GM12878 (cell line): ENCODE measurements around the gene RPUSD1. TPM values are rescaled to one million over a fixed set of nuclear protein-coding genes. Genes with fewer than 3 reads are reported as not detected.

ENCODE experiments used
- ATAC-seq: fragments of 200-7000 bp; cut with Tn5 transposase; 3 replicates; pipeline ENCODE4 v1.9.1; 2020; ENCODE audit warnings: mild to moderate bottlenecking, moderate library complexity
- BruUV-seq: library from RNA; stranded (reverse); fragments of 400-500 nt; replicated peaks from 2 replicates; lab custom pipeline; 2021; lab: Mats Ljungman, UMichigan
- CTCF ChIA-PET: fragments of 300-600 bp; sonication (Branson Sonifier 250); formaldehyde crosslinking; extraction: SDS; loops from one replicate; lab custom pipeline; 2021; ENCODE audit warnings: inconsistent platforms; lab: Yijun Ruan, JAX
- POLR2A ChIA-PET: fragments of 350-600 bp; formaldehyde crosslinking; extraction: SDS; loops from one replicate; lab custom pipeline; 2021; ENCODE audit warnings: inconsistent platforms; lab: Charles Lee
- RAD21 ChIA-PET: fragments of 300-600 bp; sonication (Branson Sonifier 250); formaldehyde crosslinking; loops from one replicate; lab custom pipeline; 2023; ENCODE audit warnings: antibody characterized with exemption; ENCODE audit not compliant: unreplicated experiment; lab: Charles Lee
- SMC1A ChIA-PET: fragments of 300-600 bp; sonication (Branson Sonifier 250); formaldehyde crosslinking; loops from one replicate; lab custom pipeline; 2023; ENCODE audit not compliant: unreplicated experiment, uncharacterized antibody; lab: Charles Lee
- DNase-seq: peaks from one replicate; pipeline ENCODE4 v3.0.0-alpha.2; 2011; ENCODE audit warnings: low read depth, low spot score
- FAIRE-seq: peaks from 3 replicates; lab custom pipeline; 2011; peaks lifted over from hg19 to GRCh38; lab: Jason Lieb, UNC
- H2AFZ ChIP-seq: 2 replicates; pipeline ENCODE4 v1.6.0; 2011; ENCODE audit warnings: low read depth, low read length, control low read depth; ENCODE audit not compliant: control insufficient read depth
- H3K27ac ChIP-seq: 2 replicates; pipeline ENCODE4 v1.5.1; 2011; ENCODE audit warnings: control low read depth; ENCODE audit not compliant: control insufficient read depth, insufficient read depth
- H3K27me3 ChIP-seq, 2 experiments: replicated peaks in 1 of 2; 2 replicates each; pipeline versions ENCODE4 v1.6.0 to v1.6.1; 2011; ENCODE audit warnings: low read length in 1 of 2; ENCODE audit not compliant: control insufficient read depth in 2 of 2, insufficient read depth in 2 of 2
- H3K36me3 ChIP-seq, 2 experiments: 2 replicates each; pipeline ENCODE4 v1.5.1; 2011; ENCODE audit warnings: low read length in 1 of 2; ENCODE audit not compliant: control insufficient read depth in 2 of 2, insufficient read depth in 2 of 2
- H3K4me1 ChIP-seq: 2 replicates; pipeline ENCODE4 v1.6.1; 2011; ENCODE audit warnings: mild to moderate bottlenecking, low read length, moderate library complexity, mixed read lengths; ENCODE audit not compliant: control insufficient read depth, insufficient read depth
- H3K4me2 ChIP-seq: 2 replicates; pipeline ENCODE4 v1.6.0; 2011; ENCODE audit warnings: control low read depth; ENCODE audit not compliant: control insufficient read depth, insufficient read depth
- H3K4me3 ChIP-seq: fragments of 200-600 bp; sonication (generic); 2 replicates; pipeline ENCODE4 v1.5.1; 2016
- H3K79me2 ChIP-seq: 2 replicates; pipeline ENCODE4 v1.6.0; 2011; ENCODE audit warnings: low read length; ENCODE audit not compliant: control insufficient read depth, insufficient read depth
- H3K9ac ChIP-seq: 2 replicates; pipeline ENCODE4 v1.8.0; 2011; ENCODE audit warnings: low read length, control low read depth, mixed read lengths; ENCODE audit not compliant: control insufficient read depth, insufficient read depth
- H3K9me3 ChIP-seq: replicated peaks from 3 replicates; pipeline ENCODE4 v1.5.1; 2011; ENCODE audit warnings: mild to moderate bottlenecking, low read length; ENCODE audit not compliant: control insufficient read depth, insufficient read depth
- H4K20me1 ChIP-seq: 2 replicates; pipeline ENCODE4 v1.6.0; 2011; ENCODE audit not compliant: control insufficient read depth, insufficient read depth
- FOXK2 ChIP-seq: fragments of 450-650 bp; IDR thresholded peaks from 2 replicates; pipeline ENCODE4 v1.6.1; 2017; ENCODE audit warnings: mild to moderate bottlenecking, moderate library complexity
- KDM1A ChIP-seq: fragments of 200-600 bp; sonication (generic); IDR thresholded peaks from 2 replicates; pipeline ENCODE4 v1.6.1; 2016; ENCODE audit warnings: borderline replicate concordance
- MYB ChIP-seq: fragments of 150-350 bp; IDR thresholded peaks from 2 replicates; pipeline ENCODE4 v1.6.1; 2014; ENCODE audit warnings: mild to moderate bottlenecking, low read depth, low read length, borderline replicate concordance
- SMC3 ChIP-seq: IDR thresholded peaks from 2 replicates; pipeline ENCODE4 v1.6.1; 2011; ENCODE audit warnings: low read length, improper control_type of control experiment, borderline replicate concordance
- TCF3 ChIP-seq: IDR thresholded peaks from 2 replicates; pipeline ENCODE4 v1.6.1; 2012; ENCODE audit warnings: low read depth, mild to moderate bottlenecking, low read length, borderline replicate concordance; ENCODE audit not compliant: insufficient read depth
- WGBS: methylation state at CpG from one replicate; pipeline ENCODE4 v1.1.6; 2016; ENCODE audit warnings: low lambda C conversion rate; ENCODE audit not compliant: insufficient replicate concordance, insufficient coverage; ENCODE audit errors: missing lambda C conversion rate; 5-methylcytosine and 5-hydroxymethylcytosine counted together
- in situ Hi-C: fragments of 300-500 bp; cut with MboI; formaldehyde crosslinking; loops from 9 replicates; pipeline ENCODE4 v1.14.3; 2018; ENCODE audit warnings: mixed read lengths
- intact Hi-C: fragments of 100-400 bp; cut with micrococcal nuclease; formaldehyde crosslinking; loops from one replicate; pipeline ENCODE4 v1.14.2; 2022; ENCODE audit not compliant: unreplicated experiment
- polyA plus RNA-seq, 11 experiments: library from polyadenylated mRNA; depleted of rRNA in 4 of 11; unstranded in 6 of 11; stranded (reverse) in 5 of 11; fragments of >200 nt; fragmentation: Nextera tagmentation in 4 of 11; fragmentation: Illumina TruSeq in 1 of 11; extraction: Ambion mirVana in 4 of 11; extraction: Trizol in 1 of 11; gene quantifications; 1 replicate in 1 of 11; 2 replicates in 10 of 11; pipeline versions ENCODE4 v1.2.1 to v1.2.3, GENCODE V29; 2011 to 2016; ENCODE audit warnings: inconsistent platforms in 2 of 11, missing spikeins in 2 of 11, low read depth in 1 of 11
- total RNA-seq, 4 experiments: library from RNA; depleted of rRNA in 3 of 4; stranded (reverse); fragments of >200 nt in 3 of 4; fragmentation: Illumina TruSeq in 1 of 4; extraction: Trizol in 1 of 4; gene quantifications; 2 replicates each; pipeline versions ENCODE4 v1.2.1 to v1.2.3, GENCODE V29; 2013 to 2021
- TF ChIP-seq, protein P1 (sequence below): IDR thresholded peaks from 2 replicates; pipeline ENCODE4 v1.6.1; 2011; ENCODE audit warnings: mild to moderate bottlenecking, low read depth, low read length, moderate library complexity; ENCODE audit not compliant: insufficient replicate concordance
- TF ChIP-seq, protein P2 (sequence below), 3 experiments: IDR thresholded peaks in 2 of 3; conservative IDR thresholded peaks in 1 of 3; 2 replicates each; pipeline ENCODE4 v1.5.1; 2011; ENCODE audit warnings: low read depth in 3 of 3, low read length in 3 of 3, mild to moderate bottlenecking in 3 of 3, control low read depth in 2 of 3, moderate library complexity in 2 of 3, inconsistent platforms in 1 of 3, mixed read lengths in 1 of 3; ENCODE audit not compliant: control insufficient read depth in 2 of 3, insufficient read depth in 1 of 3; ENCODE audit errors: extremely low read depth in 1 of 3
- TF ChIP-seq, protein P3 (sequence below): fragments of 450-650 bp; IDR thresholded peaks from 2 replicates; pipeline ENCODE4 v1.6.1; 2016; ENCODE audit warnings: mild to moderate bottlenecking, moderate library complexity, borderline replicate concordance
- TF ChIP-seq, protein P4 (sequence below): IDR thresholded peaks from 2 replicates; pipeline ENCODE4 v1.6.1; 2012; ENCODE audit warnings: improper control_type of control experiment, low read depth, low read length; ENCODE audit not compliant: insufficient replicate concordance

Gene RPUSD1
- total and polyA plus RNA-seq, 10 of the 15 experiments (the other 5 are each of a cell fraction or from before 2014, with no cell fraction given) = 0.55 to 49.9 (median 21.1) TPM

DNA sequence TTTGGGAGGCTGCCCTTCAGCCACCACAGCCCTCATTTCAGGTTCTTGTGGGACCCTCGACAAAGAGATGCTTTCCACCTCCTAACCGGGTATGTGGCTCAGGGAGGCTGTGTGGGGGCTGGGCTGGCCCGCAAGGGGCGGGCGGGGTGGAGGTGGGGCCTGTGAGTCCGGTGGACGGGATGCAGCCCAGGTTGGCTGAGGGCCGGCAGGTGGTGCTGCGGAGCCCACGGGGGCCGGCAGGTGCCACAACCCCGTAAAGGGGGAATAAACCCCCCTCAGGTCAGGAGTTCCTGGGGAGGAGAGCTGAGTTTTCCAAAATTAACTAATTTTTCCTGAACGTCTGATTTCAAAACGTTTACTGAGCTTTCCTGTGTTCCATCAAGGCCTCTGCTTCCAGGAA lies 42.4 kb downstream of the RPUSD1 start:
- intact Hi-C loops (no loop called here), in situ Hi-C loops (no loop called here)
- no peak overlapping the region for H3K4me3 ChIP-seq
- no peak overlapping the region for H3K27ac ChIP-seq
- H2AFZ ChIP-seq = no peak overlapping the region
- no peak overlapping the region for H3K4me2 ChIP-seq
- H3K9me3 ChIP-seq = no peaks in the 10 kb centered on the region
- ChIA-PET RAD21 (no interaction called here), CTCF (interaction anchor here (0.6 to 2.4 kb wide), 3 partner anchors 33 to 43 kb away, joined by 3 to 5 read pairs (median 4); partner anchors contain the start of genes CHTF18 and RPUSD1), SMC1A (no interaction called here), POLR2A (interaction anchor here (0.8 kb wide), 1 partner anchor 14 kb away, joined by 3 read pairs; no protein-coding TSS in a partner anchor)
- H3K9ac ChIP-seq = no peak overlapping the region
- ATAC-seq (peak; percentile 66), DNase-seq (no peak), FAIRE-seq (no peak)
- 0% methylated on average over 14 of the region's 14 CpGs for WGBS
- no peaks in the 10 kb centered on the region for H3K36me3 ChIP-seq
- H3K27me3 ChIP-seq = no peaks in the 10 kb centered on the region
- H4K20me1 ChIP-seq = no peaks in the 10 kb centered on the region
- no TSS peak for BruUV-seq
- TF ChIP-seq, protein P1, sequence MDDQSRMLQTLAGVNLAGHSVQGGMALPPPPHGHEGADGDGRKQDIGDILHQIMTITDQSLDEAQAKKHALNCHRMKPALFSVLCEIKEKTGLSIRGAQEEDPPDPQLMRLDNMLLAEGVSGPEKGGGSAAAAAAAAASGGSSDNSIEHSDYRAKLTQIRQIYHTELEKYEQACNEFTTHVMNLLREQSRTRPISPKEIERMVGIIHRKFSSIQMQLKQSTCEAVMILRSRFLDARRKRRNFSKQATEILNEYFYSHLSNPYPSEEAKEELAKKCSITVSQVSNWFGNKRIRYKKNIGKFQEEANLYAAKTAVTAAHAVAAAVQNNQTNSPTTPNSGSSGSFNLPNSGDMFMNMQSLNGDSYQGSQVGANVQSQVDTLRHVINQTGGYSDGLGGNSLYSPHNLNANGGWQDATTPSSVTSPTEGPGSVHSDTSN = no peak
- TF ChIP-seq FOXK2 (no peak), TCF3 (no peak), MYB (no peak), SMC3 (peak; percentile 13; the same call in 1 of the 2 replicates), KDM1A (no peak)
- TF ChIP-seq, protein P2, sequence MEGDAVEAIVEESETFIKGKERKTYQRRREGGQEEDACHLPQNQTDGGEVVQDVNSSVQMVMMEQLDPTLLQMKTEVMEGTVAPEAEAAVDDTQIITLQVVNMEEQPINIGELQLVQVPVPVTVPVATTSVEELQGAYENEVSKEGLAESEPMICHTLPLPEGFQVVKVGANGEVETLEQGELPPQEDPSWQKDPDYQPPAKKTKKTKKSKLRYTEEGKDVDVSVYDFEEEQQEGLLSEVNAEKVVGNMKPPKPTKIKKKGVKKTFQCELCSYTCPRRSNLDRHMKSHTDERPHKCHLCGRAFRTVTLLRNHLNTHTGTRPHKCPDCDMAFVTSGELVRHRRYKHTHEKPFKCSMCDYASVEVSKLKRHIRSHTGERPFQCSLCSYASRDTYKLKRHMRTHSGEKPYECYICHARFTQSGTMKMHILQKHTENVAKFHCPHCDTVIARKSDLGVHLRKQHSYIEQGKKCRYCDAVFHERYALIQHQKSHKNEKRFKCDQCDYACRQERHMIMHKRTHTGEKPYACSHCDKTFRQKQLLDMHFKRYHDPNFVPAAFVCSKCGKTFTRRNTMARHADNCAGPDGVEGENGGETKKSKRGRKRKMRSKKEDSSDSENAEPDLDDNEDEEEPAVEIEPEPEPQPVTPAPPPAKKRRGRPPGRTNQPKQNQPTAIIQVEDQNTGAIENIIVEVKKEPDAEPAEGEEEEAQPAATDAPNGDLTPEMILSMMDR (IDR thresholded peaks at IDR 0.05 in 2 of 3, conservative IDR thresholded peaks at IDR 0.05 in 1 of 3; ENCODE audit: control insufficient read depth in 2 of 3, extremely low read depth in 1 of 3, insufficient read depth in 1 of 3, low read depth in 3 of 3, low read length in 3 of 3) = peak; percentile 24 to 57 (median 34); a peak in 5 of 6 replicates
- TF ChIP-seq, protein P3, sequence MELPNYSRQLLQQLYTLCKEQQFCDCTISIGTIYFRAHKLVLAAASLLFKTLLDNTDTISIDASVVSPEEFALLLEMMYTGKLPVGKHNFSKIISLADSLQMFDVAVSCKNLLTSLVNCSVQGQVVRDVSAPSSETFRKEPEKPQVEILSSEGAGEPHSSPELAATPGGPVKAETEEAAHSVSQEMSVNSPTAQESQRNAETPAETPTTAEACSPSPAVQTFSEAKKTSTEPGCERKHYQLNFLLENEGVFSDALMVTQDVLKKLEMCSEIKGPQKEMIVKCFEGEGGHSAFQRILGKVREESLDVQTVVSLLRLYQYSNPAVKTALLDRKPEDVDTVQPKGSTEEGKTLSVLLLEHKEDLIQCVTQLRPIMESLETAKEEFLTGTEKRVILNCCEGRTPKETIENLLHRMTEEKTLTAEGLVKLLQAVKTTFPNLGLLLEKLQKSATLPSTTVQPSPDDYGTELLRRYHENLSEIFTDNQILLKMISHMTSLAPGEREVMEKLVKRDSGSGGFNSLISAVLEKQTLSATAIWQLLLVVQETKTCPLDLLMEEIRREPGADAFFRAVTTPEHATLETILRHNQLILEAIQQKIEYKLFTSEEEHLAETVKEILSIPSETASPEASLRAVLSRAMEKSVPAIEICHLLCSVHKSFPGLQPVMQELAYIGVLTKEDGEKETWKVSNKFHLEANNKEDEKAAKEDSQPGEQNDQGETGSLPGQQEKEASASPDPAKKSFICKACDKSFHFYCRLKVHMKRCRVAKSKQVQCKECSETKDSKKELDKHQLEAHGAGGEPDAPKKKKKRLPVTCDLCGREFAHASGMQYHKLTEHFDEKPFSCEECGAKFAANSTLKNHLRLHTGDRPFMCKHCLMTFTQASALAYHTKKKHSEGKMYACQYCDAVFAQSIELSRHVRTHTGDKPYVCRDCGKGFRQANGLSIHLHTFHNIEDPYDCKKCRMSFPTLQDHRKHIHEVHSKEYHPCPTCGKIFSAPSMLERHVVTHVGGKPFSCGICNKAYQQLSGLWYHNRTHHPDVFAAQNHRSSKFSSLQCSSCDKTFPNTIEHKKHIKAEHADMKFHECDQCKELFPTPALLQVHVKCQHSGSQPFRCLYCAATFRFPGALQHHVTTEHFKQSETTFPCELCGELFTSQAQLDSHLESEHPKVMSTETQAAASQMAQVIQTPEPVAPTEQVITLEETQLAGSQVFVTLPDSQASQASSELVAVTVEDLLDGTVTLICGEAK = no peak
- TF ChIP-seq, protein P4, sequence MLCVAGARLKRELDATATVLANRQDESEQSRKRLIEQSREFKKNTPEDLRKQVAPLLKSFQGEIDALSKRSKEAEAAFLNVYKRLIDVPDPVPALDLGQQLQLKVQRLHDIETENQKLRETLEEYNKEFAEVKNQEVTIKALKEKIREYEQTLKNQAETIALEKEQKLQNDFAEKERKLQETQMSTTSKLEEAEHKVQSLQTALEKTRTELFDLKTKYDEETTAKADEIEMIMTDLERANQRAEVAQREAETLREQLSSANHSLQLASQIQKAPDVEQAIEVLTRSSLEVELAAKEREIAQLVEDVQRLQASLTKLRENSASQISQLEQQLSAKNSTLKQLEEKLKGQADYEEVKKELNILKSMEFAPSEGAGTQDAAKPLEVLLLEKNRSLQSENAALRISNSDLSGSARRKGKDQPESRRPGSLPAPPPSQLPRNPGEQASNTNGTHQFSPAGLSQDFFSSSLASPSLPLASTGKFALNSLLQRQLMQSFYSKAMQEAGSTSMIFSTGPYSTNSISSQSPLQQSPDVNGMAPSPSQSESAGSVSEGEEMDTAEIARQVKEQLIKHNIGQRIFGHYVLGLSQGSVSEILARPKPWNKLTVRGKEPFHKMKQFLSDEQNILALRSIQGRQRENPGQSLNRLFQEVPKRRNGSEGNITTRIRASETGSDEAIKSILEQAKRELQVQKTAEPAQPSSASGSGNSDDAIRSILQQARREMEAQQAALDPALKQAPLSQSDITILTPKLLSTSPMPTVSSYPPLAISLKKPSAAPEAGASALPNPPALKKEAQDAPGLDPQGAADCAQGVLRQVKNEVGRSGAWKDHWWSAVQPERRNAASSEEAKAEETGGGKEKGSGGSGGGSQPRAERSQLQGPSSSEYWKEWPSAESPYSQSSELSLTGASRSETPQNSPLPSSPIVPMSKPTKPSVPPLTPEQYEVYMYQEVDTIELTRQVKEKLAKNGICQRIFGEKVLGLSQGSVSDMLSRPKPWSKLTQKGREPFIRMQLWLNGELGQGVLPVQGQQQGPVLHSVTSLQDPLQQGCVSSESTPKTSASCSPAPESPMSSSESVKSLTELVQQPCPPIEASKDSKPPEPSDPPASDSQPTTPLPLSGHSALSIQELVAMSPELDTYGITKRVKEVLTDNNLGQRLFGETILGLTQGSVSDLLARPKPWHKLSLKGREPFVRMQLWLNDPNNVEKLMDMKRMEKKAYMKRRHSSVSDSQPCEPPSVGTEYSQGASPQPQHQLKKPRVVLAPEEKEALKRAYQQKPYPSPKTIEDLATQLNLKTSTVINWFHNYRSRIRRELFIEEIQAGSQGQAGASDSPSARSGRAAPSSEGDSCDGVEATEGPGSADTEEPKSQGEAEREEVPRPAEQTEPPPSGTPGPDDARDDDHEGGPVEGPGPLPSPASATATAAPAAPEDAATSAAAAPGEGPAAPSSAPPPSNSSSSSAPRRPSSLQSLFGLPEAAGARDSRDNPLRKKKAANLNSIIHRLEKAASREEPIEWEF = no peak
- H3K79me2 ChIP-seq = no peaks in the 10 kb centered on the region
- no peaks in the 10 kb centered on the region; the same call in 1 of the 2 replicates for H3K4me1 ChIP-seq
